MCF 10A (cell line): ENCODE results near the gene ZNF70. TPM values are rescaled to one million over a fixed set of nuclear protein-coding genes. Genes with fewer than 3 reads are reported as not detected.

Source experiments
- BruUV-seq: library from RNA; stranded (reverse); fragments of 400-500 nt; replicated peaks from 2 replicates; lab custom pipeline; 2021; lab: Mats Ljungman, UMichigan
- CTCF ChIA-PET: fragments of 300-600 bp; sonication (Branson Sonifier 250); formaldehyde crosslinking; extraction: SDS; loops from one replicate; lab custom pipeline; 2021; ENCODE audit warnings: antibody characterized with exemption, inconsistent platforms; lab: Yijun Ruan, JAX
- POLR2A ChIA-PET: fragments of 300-600, 350-650 bp; sonication (Branson Sonifier 250); formaldehyde crosslinking; extraction: SDS; loops from one replicate; lab custom pipeline; 2020; ENCODE audit warnings: antibody characterized with exemption, inconsistent platforms; lab: Yijun Ruan, JAX
- DNase-seq: peaks from one replicate; pipeline ENCODE4 v3.0.0-alpha.2; 2018; ENCODE audit not compliant: unreplicated experiment
- H3K27ac Mint-ChIP-seq: one replicate; pipeline ENCODE4 v1.8.0; 2022; ENCODE audit warnings: mild to moderate bottlenecking, low read depth, mixed read lengths; ENCODE audit not compliant: unreplicated experiment
- H3K27me3 Mint-ChIP-seq: one replicate; pipeline ENCODE4 v1.8.0; 2022; ENCODE audit warnings: mixed read lengths; ENCODE audit not compliant: insufficient read depth, unreplicated experiment
- H3K36me3 Mint-ChIP-seq: one replicate; pipeline ENCODE4 v1.8.0; 2022; ENCODE audit warnings: mild to moderate bottlenecking, moderate library complexity, mixed read lengths; ENCODE audit not compliant: insufficient read depth, unreplicated experiment
- H3K4me1 Mint-ChIP-seq: one replicate; pipeline ENCODE4 v1.8.0; 2022; ENCODE audit warnings: mixed read lengths; ENCODE audit not compliant: insufficient read depth, unreplicated experiment
- H3K4me3 Mint-ChIP-seq: one replicate; pipeline ENCODE4 v1.8.0; 2022; ENCODE audit warnings: mild to moderate bottlenecking, moderate library complexity, mixed read lengths; ENCODE audit not compliant: unreplicated experiment
- H3K9me3 Mint-ChIP-seq: one replicate; pipeline ENCODE4 v1.8.0; 2022; ENCODE audit warnings: mixed read lengths; ENCODE audit not compliant: unreplicated experiment
- CTCF ChIP-seq: fragments of 200-600 bp; IDR thresholded peaks from one replicate; pipeline ENCODE4 v1.8.0; 2022; ENCODE audit warnings: antibody characterized with exemption, mild to moderate bottlenecking; ENCODE audit not compliant: unreplicated experiment
- intact Hi-C: fragments of 100-400 bp; cut with micrococcal nuclease; formaldehyde crosslinking; loops from 2 replicates; pipeline ENCODE4 v1.14.1; 2022
- total RNA-seq: library from RNA; stranded (reverse); gene quantifications from 2 replicates; pipeline ENCODE4 v1.2.3, GENCODE V29; 2022

Gene ZNF70
- total RNA-seq, 1 experiment from 2014 or later, result 3.3 TPM

- intact Hi-C loops, result no loop called here
- Mint-ChIP-seq H3K4me3 (no peak overlapping the region), H3K9me3 (no peaks in the 10 kb centered on the region), H3K27me3 (no peaks in the 10 kb centered on the region), H3K4me1 (peaks cover 16% of the 10 kb centered on the region), H3K27ac (no peak overlapping the region), H3K36me3 (no peaks in the 10 kb centered on the region)
- BruUV-seq, result no TSS peak
- POLR2A ChIA-PET, result no interaction called here
- TF ChIP-seq CTCF, result no peak
- CTCF ChIA-PET, result no interaction called here
- no peak for DNase-seq
These were observed 28.8 kb upstream of the ZNF70 start for GRCh38 chr22:23779731-23780130.

GRCh38 chr22:23779083-23779482 is 28.2 kb upstream of the ZNF70 start:
- Mint-ChIP-seq H3K27me3 (no peaks in the 10 kb centered on the region), H3K4me1 (peaks cover 20% of the 10 kb centered on the region), H3K9me3 (no peaks in the 10 kb centered on the region), H3K27ac (no peak overlapping the region), H3K36me3 (no peaks in the 10 kb centered on the region), H3K4me3 (no peak overlapping the region)
- intact Hi-C loops, result no loop called here
- CTCF ChIA-PET, result no interaction called here
- DNase-seq, result no peak
- BruUV-seq, result no TSS peak
- POLR2A ChIA-PET, result no interaction called here
- TF ChIP-seq CTCF, result no peak

GRCh38 chr22:23778577-23778900 is 27.6 kb upstream of the ZNF70 start:
- H3K4me1 Mint-ChIP-seq, result peaks cover 22% of the 10 kb centered on the region
- ChIA-PET POLR2A (interaction anchor here (0.6 kb wide), 1 partner anchor 46 kb away, joined by 3 read pairs; no protein-coding TSS in a partner anchor), CTCF (interaction anchor here (0.7 kb wide), 1 partner anchor 819 kb away, joined by 3 read pairs; no protein-coding TSS in a partner anchor)
- TF ChIP-seq CTCF, result no peak
- no peaks in the 10 kb centered on the region for H3K27me3 Mint-ChIP-seq
- no peaks in the 10 kb centered on the region for H3K36me3 Mint-ChIP-seq
- BruUV-seq, result no TSS peak
- H3K4me3 Mint-ChIP-seq, result no peak overlapping the region
- no peak overlapping the region for H3K27ac Mint-ChIP-seq
- intact Hi-C loops, result no loop called here
- no peak for DNase-seq
- no peaks in the 10 kb centered on the region for H3K9me3 Mint-ChIP-seq

GRCh38 chr22:23777776-23778576 is 27.1 kb upstream of the ZNF70 start:
- Mint-ChIP-seq H3K4me3 (no peak overlapping the region), H3K4me1 (peaks cover 28% of the 10 kb centered on the region), H3K9me3 (no peaks in the 10 kb centered on the region), H3K27me3 (no peaks in the 10 kb centered on the region), H3K36me3 (peaks cover 5% of the 10 kb centered on the region), H3K27ac (no peak overlapping the region)
- BruUV-seq, result no TSS peak
- intact Hi-C loops, result no loop called here
- CTCF ChIA-PET, result interaction anchor here (0.7 to 1.0 kb wide), 3 partner anchors 10 to 818 kb away, joined by 3 to 5 read pairs (median 3); partner anchors contain the start of gene CHCHD10
- no peak for DNase-seq
- no peak for TF ChIP-seq CTCF
- POLR2A ChIA-PET, result interaction anchor here (0.6 kb wide), 1 partner anchor 47 kb away, joined by 3 read pairs; no protein-coding TSS in a partner anchor
